ENCODE measurements around the gene SLC2A9. TPM values are rescaled to one million over a fixed set of nuclear protein-coding genes. Genes with fewer than 3 reads are reported as not detected.
"Not testable (repeated sequence)": the region's sequence is repeated elsewhere in the genome, so short reads cannot be mapped to it uniquely, and the experiment has no call there.

Gene SLC2A9
- total RNA-seq, 2 donors from 2014 or later: 9.1 to 17.5 TPM

DNA sequence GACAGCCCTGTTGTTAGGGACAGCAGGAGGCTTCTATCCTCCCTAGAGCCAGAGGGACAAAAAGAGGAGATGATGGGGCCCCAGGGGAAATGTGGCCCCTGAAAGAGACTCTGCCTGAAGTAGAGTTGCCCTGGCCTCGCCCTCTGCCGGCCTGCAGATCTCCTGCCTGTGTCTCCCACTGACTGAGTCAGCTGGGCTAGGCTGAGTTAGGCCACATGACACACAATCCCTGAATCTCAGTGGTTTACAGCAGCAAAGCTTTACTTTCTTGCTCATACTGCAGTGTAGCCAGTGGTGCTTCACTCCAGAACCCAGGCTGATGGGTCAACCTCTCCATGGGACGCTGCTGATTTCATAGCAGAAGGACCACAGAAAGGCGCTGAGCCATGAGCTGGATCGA, 216.4 kb downstream of the SLC2A9 start:
- Histone ChIP-seq H3K36me3 (no peaks in the 10 kb centered on the region), H3K4me1 (ENCODE audit: control insufficient read depth in 1 of 2, low read depth in 2 of 2) (no peaks in the 10 kb centered on the region), H3K27ac (no peak overlapping the region), H3K9me3 (no peaks in the 10 kb centered on the region), H3K4me3 (no peak overlapping the region), H3K27me3 (replicated peaks; ENCODE audit: insufficient read depth) (no peaks in the 10 kb centered on the region)
- ATAC-seq (ENCODE audit: insufficient number of reproducible peaks, low FRiP score, low read depth) (no peak), DNase-seq (ENCODE audit: low spot score) (no peak)
- TF ChIP-seq, protein P1, sequence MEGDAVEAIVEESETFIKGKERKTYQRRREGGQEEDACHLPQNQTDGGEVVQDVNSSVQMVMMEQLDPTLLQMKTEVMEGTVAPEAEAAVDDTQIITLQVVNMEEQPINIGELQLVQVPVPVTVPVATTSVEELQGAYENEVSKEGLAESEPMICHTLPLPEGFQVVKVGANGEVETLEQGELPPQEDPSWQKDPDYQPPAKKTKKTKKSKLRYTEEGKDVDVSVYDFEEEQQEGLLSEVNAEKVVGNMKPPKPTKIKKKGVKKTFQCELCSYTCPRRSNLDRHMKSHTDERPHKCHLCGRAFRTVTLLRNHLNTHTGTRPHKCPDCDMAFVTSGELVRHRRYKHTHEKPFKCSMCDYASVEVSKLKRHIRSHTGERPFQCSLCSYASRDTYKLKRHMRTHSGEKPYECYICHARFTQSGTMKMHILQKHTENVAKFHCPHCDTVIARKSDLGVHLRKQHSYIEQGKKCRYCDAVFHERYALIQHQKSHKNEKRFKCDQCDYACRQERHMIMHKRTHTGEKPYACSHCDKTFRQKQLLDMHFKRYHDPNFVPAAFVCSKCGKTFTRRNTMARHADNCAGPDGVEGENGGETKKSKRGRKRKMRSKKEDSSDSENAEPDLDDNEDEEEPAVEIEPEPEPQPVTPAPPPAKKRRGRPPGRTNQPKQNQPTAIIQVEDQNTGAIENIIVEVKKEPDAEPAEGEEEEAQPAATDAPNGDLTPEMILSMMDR (IDR thresholded peaks at IDR 0.05): no peak

DNA sequence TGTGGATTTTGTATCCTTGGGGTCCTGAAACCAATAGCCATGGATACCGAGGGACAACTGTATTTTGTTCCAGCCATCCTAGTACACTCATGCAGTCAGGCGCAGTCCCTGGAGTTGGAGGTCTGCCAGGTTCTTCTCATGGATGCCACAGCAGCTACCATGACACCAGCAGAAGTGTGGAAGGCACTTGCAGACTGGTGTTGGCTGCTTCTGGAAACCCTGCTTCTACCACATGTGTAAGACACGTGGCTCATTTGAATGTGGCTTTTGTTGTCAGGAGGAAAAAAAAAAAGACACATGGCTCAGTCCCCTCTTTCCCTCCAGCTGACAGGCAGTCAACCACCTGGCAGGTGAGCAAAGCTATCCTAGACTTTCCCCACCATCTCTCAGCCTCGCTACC, 220.4 kb downstream of the SLC2A9 start:
- Histone ChIP-seq H3K27me3 (replicated peaks; ENCODE audit: insufficient read depth) (no peaks in the 10 kb centered on the region), H3K9me3 (no peaks in the 10 kb centered on the region), H3K4me1 (ENCODE audit: control insufficient read depth in 1 of 2, low read depth in 2 of 2) (no peaks in the 10 kb centered on the region), H3K36me3 (no peaks in the 10 kb centered on the region), H3K4me3 (no peak overlapping the region), H3K27ac (no peak overlapping the region)
- DNase-seq (ENCODE audit: low spot score) (no peak), ATAC-seq (ENCODE audit: insufficient number of reproducible peaks, low FRiP score, low read depth) (no peak)
- TF ChIP-seq, protein P1 (IDR thresholded peaks at IDR 0.05): no peak

- not testable (repeated sequence) for H3K36me3 ChIP-seq; H3K4me3 ChIP-seq; H3K27ac ChIP-seq; H3K9me3 ChIP-seq; ATAC-seq (ENCODE audit: insufficient number of reproducible peaks, low FRiP score, low read depth); H3K27me3 ChIP-seq (replicated peaks; ENCODE audit: insufficient read depth); DNase-seq (ENCODE audit: low spot score); H3K4me1 ChIP-seq (ENCODE audit: control insufficient read depth in 1 of 2, low read depth in 2 of 2)
Measured at GRCh38 chr4:9796641-9797040, 224.7 kb downstream of the SLC2A9 start.

- H3K4me3 ChIP-seq: no peak overlapping the region
- ATAC-seq (ENCODE audit: insufficient number of reproducible peaks, low FRiP score, low read depth) (no peak), DNase-seq (ENCODE audit: low spot score) (no peak)
- no peaks in the 10 kb centered on the region for H3K36me3 ChIP-seq
- H3K27me3 ChIP-seq (replicated peaks; ENCODE audit: insufficient read depth): no peaks in the 10 kb centered on the region
- H3K9me3 ChIP-seq: no peaks in the 10 kb centered on the region
- TF ChIP-seq, protein P1 (IDR thresholded peaks at IDR 0.05): no peak
- H3K4me1 ChIP-seq (ENCODE audit: control insufficient read depth in 1 of 2, low read depth in 2 of 2): no peaks in the 10 kb centered on the region
- no peak overlapping the region for H3K27ac ChIP-seq
Measured at GRCh38 chr4:9792381-9792780, 228.9 kb downstream of the SLC2A9 start.

GRCh38 chr4:9785891-9786290, 235.4 kb downstream of the SLC2A9 start:
- ATAC-seq (ENCODE audit: insufficient number of reproducible peaks, low FRiP score, low read depth); H3K4me3 ChIP-seq; H3K27me3 ChIP-seq (replicated peaks; ENCODE audit: insufficient read depth); H3K36me3 ChIP-seq; H3K4me1 ChIP-seq (ENCODE audit: control insufficient read depth in 1 of 2, low read depth in 2 of 2); H3K27ac ChIP-seq; DNase-seq (ENCODE audit: low spot score); H3K9me3 ChIP-seq: not testable (repeated sequence)

DNA sequence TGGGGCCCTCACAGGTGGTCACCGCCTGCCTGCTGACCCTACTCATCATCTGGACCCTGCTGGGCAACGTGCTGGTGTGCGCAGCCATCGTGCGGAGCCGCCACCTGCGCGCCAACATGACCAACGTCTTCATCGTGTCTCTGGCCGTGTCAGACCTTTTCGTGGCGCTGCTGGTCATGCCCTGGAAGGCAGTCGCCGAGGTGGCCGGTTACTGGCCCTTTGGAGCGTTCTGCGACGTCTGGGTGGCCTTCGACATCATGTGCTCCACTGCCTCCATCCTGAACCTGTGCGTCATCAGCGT, 239.2 kb downstream of the SLC2A9 start:
- no peak overlapping the region for H3K4me3 ChIP-seq
- ATAC-seq (ENCODE audit: insufficient number of reproducible peaks, low FRiP score, low read depth) (no peak), DNase-seq (ENCODE audit: low spot score) (no peak)
- no peak overlapping the region for H3K27ac ChIP-seq
- H3K36me3 ChIP-seq: no peaks in the 10 kb centered on the region
- TF ChIP-seq, protein P1 (IDR thresholded peaks at IDR 0.05): no peak
- H3K4me1 ChIP-seq (ENCODE audit: control insufficient read depth in 1 of 2, low read depth in 2 of 2): no peaks in the 10 kb centered on the region
- no peaks in the 10 kb centered on the region for H3K27me3 ChIP-seq (replicated peaks; ENCODE audit: insufficient read depth)
- H3K9me3 ChIP-seq: no peaks in the 10 kb centered on the region

Measured in thoracic aorta (tissue), 2 donors.